HCT116 (cell line): ENCODE data around the gene WNT5B. TPM values are rescaled to one million over a fixed set of nuclear protein-coding genes. Genes with fewer than 3 reads are reported as not detected.

Experiments
- ATAC-seq: fragments of 200-7000 bp; cut with Tn5 transposase; 2 replicates; pipeline ENCODE4 v1.9.1; 2020; ENCODE audit warnings: mild to moderate bottlenecking, moderate library complexity
- BruUV-seq: library from RNA; stranded (reverse); fragments of 400-500 nt; replicated peaks from 2 replicates; lab custom pipeline; 2021; lab: Mats Ljungman, UMichigan
- CTCF ChIA-PET: fragments of 300-600 bp; sonication (Branson Sonifier 250); formaldehyde crosslinking; loops from one replicate; lab custom pipeline; 2021; ENCODE audit warnings: antibody characterized with exemption; lab: Charles Lee
- POLR2A ChIA-PET: fragments of 300-600, 350-600 bp; sonication (Branson Sonifier 250); formaldehyde crosslinking; loops from one replicate; lab custom pipeline; 2021; ENCODE audit warnings: antibody characterized with exemption; lab: Charles Lee
- RAD21 ChIA-PET, 2 experiments: fragments of 300-600 bp; sonication (Branson Sonifier 250); formaldehyde crosslinking; loops; one replicate each; lab custom pipeline; 2023; ENCODE audit warnings: low total read pairs in 2 of 2; ENCODE audit not compliant: uncharacterized antibody in 2 of 2, unreplicated experiment in 2 of 2, low non-redundant PET in 1 of 2; lab: Charles Lee
- DNase-seq: peaks from one replicate; pipeline ENCODE4 v3.0.0-alpha.2; 2010; ENCODE audit warnings: low read depth, low spot score
- H2AFZ ChIP-seq: fragments of 200-600 bp; shearing (Covaris generic), sonication (generic); 2 replicates; pipeline ENCODE4 v1.6.1; 2017; ENCODE audit warnings: low read depth, mixed run types, mixed read lengths, antibody characterized with exemption, low read length; ENCODE audit not compliant: poor library complexity, severe bottlenecking
- H3K27ac ChIP-seq: 2 replicates; pipeline ENCODE4 v1.5.1; 2012; ENCODE audit warnings: low read depth, low read length
- H3K27me3 ChIP-seq: fragments of 200-600 bp; sonication (generic); 2 replicates; pipeline ENCODE4 v1.6.1; 2016; ENCODE audit warnings: mixed run types, low read length, mixed read lengths; ENCODE audit not compliant: insufficient read depth
- H3K36me3 ChIP-seq, 2 experiments: fragments of 200-500 bp in 1 of 2; fragments of 200-600 bp in 1 of 2; sonication (Bioruptor generic) in 1 of 2; sonication (generic) in 1 of 2; 2 replicates each; pipeline versions ENCODE4 v1.5.1 to v1.6.1; 2014 to 2016; ENCODE audit warnings: low read length in 2 of 2, inconsistent platforms in 1 of 2, mixed read lengths in 1 of 2, mixed run types in 1 of 2; ENCODE audit not compliant: insufficient read depth in 2 of 2, control insufficient read depth in 1 of 2
- H3K4me1 ChIP-seq, 2 experiments: fragments of 200-600 bp in 1 of 2; sonication (generic) in 1 of 2; 2 replicates each; pipeline versions ENCODE4 v1.5.1 to v1.6.1; 2012 to 2017; ENCODE audit warnings: low read length in 2 of 2, inconsistent platforms in 1 of 2, mild to moderate bottlenecking in 1 of 2, mixed read lengths in 1 of 2, mixed run types in 1 of 2, moderate library complexity in 1 of 2; ENCODE audit not compliant: insufficient read depth in 2 of 2, control insufficient read depth in 1 of 2
- H3K4me2 ChIP-seq: fragments of 200-600 bp; sonication (generic); 2 replicates; pipeline ENCODE4 v1.6.1; 2017; ENCODE audit warnings: mixed run types, low read length, mixed read lengths
- H3K4me3 ChIP-seq, 2 experiments: fragments of 200-600 bp in 1 of 2; sonication (generic) in 1 of 2; replicated peaks in 1 of 2; 2 replicates each; pipeline ENCODE4 v1.5.1; 2011 to 2016; ENCODE audit warnings: low read length in 2 of 2, control low read depth in 1 of 2, low read depth in 1 of 2, mild to moderate bottlenecking in 1 of 2, mixed read lengths in 1 of 2, mixed run types in 1 of 2
- H3K79me2 ChIP-seq: fragments of 200-600 bp; sonication (generic); 2 replicates; pipeline ENCODE4 v1.6.1; 2017; ENCODE audit warnings: mild to moderate bottlenecking, mixed run types, low read length, moderate library complexity, mixed read lengths; ENCODE audit not compliant: insufficient read depth
- H3K9ac ChIP-seq: fragments of 200-600 bp; sonication (generic); 2 replicates; pipeline ENCODE4 v1.6.1; 2016; ENCODE audit warnings: low read length, mixed read lengths
- H3K9me2 ChIP-seq: fragments of 200-600 bp; sonication (generic), shearing (Covaris generic); 2 replicates; pipeline ENCODE4 v1.6.1; 2017; ENCODE audit warnings: mixed run types, mild to moderate bottlenecking, moderate library complexity; ENCODE audit not compliant: insufficient read depth
- H3K9me3 ChIP-seq, 2 experiments: fragments of 200-500 bp in 1 of 2; fragments of 200-600 bp in 1 of 2; sonication (Bioruptor generic) in 1 of 2; sonication (generic) in 1 of 2; 2 replicates each; pipeline ENCODE4 v1.6.1; 2014 to 2017; ENCODE audit warnings: low read length in 2 of 2, mixed read lengths in 2 of 2, inconsistent platforms in 1 of 2, low read depth in 1 of 2, mild to moderate bottlenecking in 1 of 2, mixed run types in 1 of 2, moderate library complexity in 1 of 2; ENCODE audit not compliant: control insufficient read depth in 1 of 2, insufficient read depth in 1 of 2
- H4K20me1 ChIP-seq: fragments of 200-600 bp; sonication (generic), shearing (Covaris generic); 2 replicates; pipeline ENCODE4 v1.6.1; 2017; ENCODE audit warnings: mixed run types, mild to moderate bottlenecking, moderate library complexity; ENCODE audit not compliant: insufficient read depth
- CBX3 ChIP-seq: IDR thresholded peaks from 2 replicates; pipeline ENCODE4 v1.6.1; 2012; ENCODE audit warnings: low read depth
- CEBPB ChIP-seq: IDR thresholded peaks from 2 replicates; pipeline ENCODE4 v1.6.1; 2012; ENCODE audit warnings: low read depth
- EGR1 ChIP-seq: IDR thresholded peaks from 2 replicates; pipeline ENCODE4 v1.6.1; 2012; ENCODE audit warnings: low read depth
- EZH2phosphoT487 ChIP-seq: fragments of 200-600 bp; IDR thresholded peaks from 2 replicates; pipeline ENCODE4 v1.6.1; 2018; ENCODE audit warnings: antibody characterized with exemption, borderline replicate concordance
- SIN3A ChIP-seq: IDR thresholded peaks from 2 replicates; pipeline ENCODE4 v1.6.1; 2012; ENCODE audit warnings: low read depth
- SRF ChIP-seq: IDR thresholded peaks from 2 replicates; pipeline ENCODE4 v1.6.1; 2012; ENCODE audit warnings: low read depth
- YY1 ChIP-seq: IDR thresholded peaks from 2 replicates; pipeline ENCODE4 v1.6.1; 2011; ENCODE audit warnings: low read length, low read depth, moderate library complexity, mild to moderate bottlenecking; ENCODE audit not compliant: insufficient replicate concordance; ENCODE audit errors: extremely low read depth
- ZFX ChIP-seq: fragments of 450-650 bp; IDR thresholded peaks from 2 replicates; pipeline ENCODE4 v1.6.1; 2017
- intact Hi-C: fragments of 100-400 bp; cut with micrococcal nuclease; formaldehyde crosslinking; loops from 2 replicates; pipeline ENCODE4 v1.10.0; 2022
- total RNA-seq: library from RNA; stranded (reverse); gene quantifications from one replicate; pipeline ENCODE4 v1.2.1, GENCODE V29; 2021; ENCODE audit not compliant: unreplicated experiment
- TF ChIP-seq, protein P1 (sequence below), 3 experiments: fragments of 200-600 bp in 1 of 3; sonication (generic) in 1 of 3; IDR thresholded peaks in 2 of 3; conservative IDR thresholded peaks in 1 of 3; 2 replicates each; pipeline ENCODE4 v1.5.1; 2012 to 2017; ENCODE audit warnings: low read depth in 2 of 3, low read length in 2 of 3, antibody characterized with exemption in 1 of 3, borderline replicate concordance in 1 of 3, control low read depth in 1 of 3, mild to moderate bottlenecking in 1 of 3, mixed read lengths in 1 of 3, mixed run types in 1 of 3, moderate library complexity in 1 of 3; ENCODE audit not compliant: insufficient read depth in 1 of 3
- TF ChIP-seq, protein P2 (sequence below): IDR thresholded peaks from 2 replicates; pipeline ENCODE4 v1.6.1; 2012; ENCODE audit warnings: low read depth
- TF ChIP-seq, protein P3 (sequence below): IDR thresholded peaks from 2 replicates; pipeline ENCODE4 v1.6.1; 2011; ENCODE audit warnings: mild to moderate bottlenecking, low read length, moderate library complexity; ENCODE audit not compliant: insufficient replicate concordance; ENCODE audit errors: extremely low read depth
- TF ChIP-seq, protein P4 (sequence below): IDR thresholded peaks from 2 replicates; pipeline ENCODE4 v1.6.1; 2012

The WNT5B gene
- total RNA-seq, 1 experiment from 2014 or later: 0.52 TPM

DNA sequence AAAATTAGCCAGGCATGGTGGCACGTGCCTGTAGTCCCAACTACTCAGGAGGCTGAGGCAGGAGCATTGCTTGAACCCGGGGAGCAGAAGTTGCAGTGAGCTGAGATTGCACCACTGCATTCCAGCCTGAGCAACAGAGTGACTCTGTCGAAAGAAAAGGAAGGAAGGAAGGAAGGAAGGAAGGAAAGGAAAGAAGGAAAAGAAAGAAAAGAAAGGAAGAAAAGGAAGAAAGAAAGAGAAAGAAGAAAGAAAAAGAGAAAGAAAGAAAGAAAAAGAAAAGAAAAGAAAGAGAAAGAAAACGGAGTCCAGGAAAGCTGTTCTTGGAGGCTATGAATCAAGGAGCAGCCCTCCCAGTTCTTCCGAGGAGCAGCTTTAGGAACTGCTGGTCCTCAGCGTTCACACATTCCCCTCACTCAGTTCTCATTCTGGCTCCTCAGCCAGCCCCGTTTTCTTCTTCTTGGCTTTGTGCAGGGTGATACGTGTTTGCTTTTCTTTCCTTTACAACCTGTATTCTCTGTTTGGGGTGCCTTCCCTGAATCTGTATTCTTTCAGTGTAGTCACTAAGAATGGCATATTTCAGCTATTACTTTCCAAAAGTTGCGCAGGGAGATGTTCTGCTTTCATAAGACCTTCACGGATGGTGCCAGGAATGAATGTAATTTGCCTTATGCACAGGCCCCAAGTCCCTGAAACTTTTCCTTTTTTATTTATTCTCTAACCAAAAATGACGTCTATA is 46.9 kb upstream of the WNT5B start:
- H3K79me2 ChIP-seq: no peaks in the 10 kb centered on the region
- TF ChIP-seq, protein P1, sequence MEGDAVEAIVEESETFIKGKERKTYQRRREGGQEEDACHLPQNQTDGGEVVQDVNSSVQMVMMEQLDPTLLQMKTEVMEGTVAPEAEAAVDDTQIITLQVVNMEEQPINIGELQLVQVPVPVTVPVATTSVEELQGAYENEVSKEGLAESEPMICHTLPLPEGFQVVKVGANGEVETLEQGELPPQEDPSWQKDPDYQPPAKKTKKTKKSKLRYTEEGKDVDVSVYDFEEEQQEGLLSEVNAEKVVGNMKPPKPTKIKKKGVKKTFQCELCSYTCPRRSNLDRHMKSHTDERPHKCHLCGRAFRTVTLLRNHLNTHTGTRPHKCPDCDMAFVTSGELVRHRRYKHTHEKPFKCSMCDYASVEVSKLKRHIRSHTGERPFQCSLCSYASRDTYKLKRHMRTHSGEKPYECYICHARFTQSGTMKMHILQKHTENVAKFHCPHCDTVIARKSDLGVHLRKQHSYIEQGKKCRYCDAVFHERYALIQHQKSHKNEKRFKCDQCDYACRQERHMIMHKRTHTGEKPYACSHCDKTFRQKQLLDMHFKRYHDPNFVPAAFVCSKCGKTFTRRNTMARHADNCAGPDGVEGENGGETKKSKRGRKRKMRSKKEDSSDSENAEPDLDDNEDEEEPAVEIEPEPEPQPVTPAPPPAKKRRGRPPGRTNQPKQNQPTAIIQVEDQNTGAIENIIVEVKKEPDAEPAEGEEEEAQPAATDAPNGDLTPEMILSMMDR (IDR thresholded peaks at IDR 0.05 in 2 of 3, conservative IDR thresholded peaks at IDR 0.05 in 1 of 3; ENCODE audit: borderline replicate concordance in 1 of 3, insufficient read depth in 1 of 3, low read depth in 2 of 3, low read length in 2 of 3): no peak
- TF ChIP-seq CEBPB: no peak
- TF ChIP-seq YY1: no peak
- TF ChIP-seq ZFX: no peak
- TF ChIP-seq, protein P2, sequence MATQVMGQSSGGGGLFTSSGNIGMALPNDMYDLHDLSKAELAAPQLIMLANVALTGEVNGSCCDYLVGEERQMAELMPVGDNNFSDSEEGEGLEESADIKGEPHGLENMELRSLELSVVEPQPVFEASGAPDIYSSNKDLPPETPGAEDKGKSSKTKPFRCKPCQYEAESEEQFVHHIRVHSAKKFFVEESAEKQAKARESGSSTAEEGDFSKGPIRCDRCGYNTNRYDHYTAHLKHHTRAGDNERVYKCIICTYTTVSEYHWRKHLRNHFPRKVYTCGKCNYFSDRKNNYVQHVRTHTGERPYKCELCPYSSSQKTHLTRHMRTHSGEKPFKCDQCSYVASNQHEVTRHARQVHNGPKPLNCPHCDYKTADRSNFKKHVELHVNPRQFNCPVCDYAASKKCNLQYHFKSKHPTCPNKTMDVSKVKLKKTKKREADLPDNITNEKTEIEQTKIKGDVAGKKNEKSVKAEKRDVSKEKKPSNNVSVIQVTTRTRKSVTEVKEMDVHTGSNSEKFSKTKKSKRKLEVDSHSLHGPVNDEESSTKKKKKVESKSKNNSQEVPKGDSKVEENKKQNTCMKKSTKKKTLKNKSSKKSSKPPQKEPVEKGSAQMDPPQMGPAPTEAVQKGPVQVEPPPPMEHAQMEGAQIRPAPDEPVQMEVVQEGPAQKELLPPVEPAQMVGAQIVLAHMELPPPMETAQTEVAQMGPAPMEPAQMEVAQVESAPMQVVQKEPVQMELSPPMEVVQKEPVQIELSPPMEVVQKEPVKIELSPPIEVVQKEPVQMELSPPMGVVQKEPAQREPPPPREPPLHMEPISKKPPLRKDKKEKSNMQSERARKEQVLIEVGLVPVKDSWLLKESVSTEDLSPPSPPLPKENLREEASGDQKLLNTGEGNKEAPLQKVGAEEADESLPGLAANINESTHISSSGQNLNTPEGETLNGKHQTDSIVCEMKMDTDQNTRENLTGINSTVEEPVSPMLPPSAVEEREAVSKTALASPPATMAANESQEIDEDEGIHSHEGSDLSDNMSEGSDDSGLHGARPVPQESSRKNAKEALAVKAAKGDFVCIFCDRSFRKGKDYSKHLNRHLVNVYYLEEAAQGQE: no peak
- TF ChIP-seq EZH2phosphoT487: no peak
- TF ChIP-seq SIN3A: no peak
- TF ChIP-seq EGR1: no peak
- no peak for TF ChIP-seq CBX3
- TF ChIP-seq, protein P3, sequence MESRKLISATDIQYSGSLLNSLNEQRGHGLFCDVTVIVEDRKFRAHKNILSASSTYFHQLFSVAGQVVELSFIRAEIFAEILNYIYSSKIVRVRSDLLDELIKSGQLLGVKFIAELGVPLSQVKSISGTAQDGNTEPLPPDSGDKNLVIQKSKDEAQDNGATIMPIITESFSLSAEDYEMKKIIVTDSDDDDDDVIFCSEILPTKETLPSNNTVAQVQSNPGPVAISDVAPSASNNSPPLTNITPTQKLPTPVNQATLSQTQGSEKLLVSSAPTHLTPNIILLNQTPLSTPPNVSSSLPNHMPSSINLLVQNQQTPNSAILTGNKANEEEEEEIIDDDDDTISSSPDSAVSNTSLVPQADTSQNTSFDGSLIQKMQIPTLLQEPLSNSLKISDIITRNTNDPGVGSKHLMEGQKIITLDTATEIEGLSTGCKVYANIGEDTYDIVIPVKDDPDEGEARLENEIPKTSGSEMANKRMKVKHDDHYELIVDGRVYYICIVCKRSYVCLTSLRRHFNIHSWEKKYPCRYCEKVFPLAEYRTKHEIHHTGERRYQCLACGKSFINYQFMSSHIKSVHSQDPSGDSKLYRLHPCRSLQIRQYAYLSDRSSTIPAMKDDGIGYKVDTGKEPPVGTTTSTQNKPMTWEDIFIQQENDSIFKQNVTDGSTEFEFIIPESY: no peak
- TF ChIP-seq, protein P4, sequence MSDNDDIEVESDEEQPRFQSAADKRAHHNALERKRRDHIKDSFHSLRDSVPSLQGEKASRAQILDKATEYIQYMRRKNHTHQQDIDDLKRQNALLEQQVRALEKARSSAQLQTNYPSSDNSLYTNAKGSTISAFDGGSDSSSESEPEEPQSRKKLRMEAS: no peak
- no peak for TF ChIP-seq SRF
- DNase-seq (no peak), ATAC-seq (no peak)
- no TSS peak for BruUV-seq
- no peaks in the 10 kb centered on the region for H3K27me3 ChIP-seq
- no peak overlapping the region for H3K27ac ChIP-seq
- RAD21 ChIA-PET: interaction anchor here (1.7 to 2.6 kb wide), 3 partner anchors 65 to 464 kb away, joined by 6 to 23 read pairs (median 20); no protein-coding TSS in a partner anchor
- peaks cover 2 to 4% of the 10 kb centered on the region in 2 experiments; a peak in 1 of 4 replicates for H3K4me1 ChIP-seq
- H3K4me3 ChIP-seq: no peak overlapping the region
- H3K9me3 ChIP-seq: no peaks in the 10 kb centered on the region
- CTCF ChIA-PET: interaction anchor here (1.6 to 5.1 kb wide), 4 partner anchors 452 to 1011 kb away, joined by 6 to 180 read pairs (median 13); no protein-coding TSS in a partner anchor
- H4K20me1 ChIP-seq: no peaks in the 10 kb centered on the region
- no peaks in the 10 kb centered on the region for H3K36me3 ChIP-seq
- no peak overlapping the region for H2AFZ ChIP-seq
- H3K9ac ChIP-seq: no peak overlapping the region
- POLR2A ChIA-PET: interaction anchor here (1.5 kb wide), 1 partner anchor 464 kb away, joined by 8 read pairs; no protein-coding TSS in a partner anchor
- H3K9me2 ChIP-seq: no peaks in the 10 kb centered on the region
- no peak overlapping the region for H3K4me2 ChIP-seq
- intact Hi-C loops: loop anchor here (2.0 to 5.0 kb wide), 3 partner anchors 635 to 1011 kb away; partner anchors contain the start of gene RAD52
